Measurements from ENCODE around the gene CCDC40.

Gene CCDC40

GRCh38 chr17:80097127-80097621, 60.7 kb downstream of the CCDC40 start:
- no peak for TF ChIP-seq CTCF (IDR thresholded peaks at IDR 0.05; ENCODE audit: extremely low read depth, insufficient read depth, missing control alignments)
- no peak for DNase-seq (ENCODE audit: low spot score)
- in situ Hi-C loops (cut with MboI; ENCODE audit: low pct_unique_long_range_greater_than_20kb, low sequenced_read_pairs, unreplicated experiment) = no loop called here

GRCh38 chr17:80097844-80098691, 61.6 kb downstream of the CCDC40 start:
- TF ChIP-seq CTCF (IDR thresholded peaks at IDR 0.05; ENCODE audit: extremely low read depth, insufficient read depth, missing control alignments) = no peak
- DNase-seq (ENCODE audit: low spot score) = no peak
- in situ Hi-C loops (cut with MboI; ENCODE audit: low pct_unique_long_range_greater_than_20kb, low sequenced_read_pairs, unreplicated experiment) = no loop called here

- in situ Hi-C loops (cut with MboI; ENCODE audit: low pct_unique_long_range_greater_than_20kb, low sequenced_read_pairs, unreplicated experiment) = no loop called here
- no peak for DNase-seq (ENCODE audit: low spot score)
- TF ChIP-seq CTCF (IDR thresholded peaks at IDR 0.05; ENCODE audit: extremely low read depth, insufficient read depth, missing control alignments) = no peak
Measured at GRCh38 chr17:80099291-80100034, 63.0 kb downstream of the CCDC40 start.

- in situ Hi-C loops (cut with MboI; ENCODE audit: low pct_unique_long_range_greater_than_20kb, low sequenced_read_pairs, unreplicated experiment) = no loop called here
- DNase-seq (ENCODE audit: low spot score) = no peak
- no peak for TF ChIP-seq CTCF (IDR thresholded peaks at IDR 0.05; ENCODE audit: extremely low read depth, insufficient read depth, missing control alignments)
Measured at GRCh38 chr17:80100035-80100323, 63.5 kb downstream of the CCDC40 start.

- TF ChIP-seq CTCF (IDR thresholded peaks at IDR 0.05; ENCODE audit: extremely low read depth, insufficient read depth, missing control alignments) = peak; percentile 95
- in situ Hi-C loops (cut with MboI; ENCODE audit: low pct_unique_long_range_greater_than_20kb, low sequenced_read_pairs, unreplicated experiment) = no loop called here
- peak; percentile 100 for DNase-seq (ENCODE audit: low spot score)
Measured at GRCh38 chr17:80101011-80101945, 64.8 kb downstream of the CCDC40 start, which contains the start of gene GAA. Gene GAA (plus strand): TSS chr17:80101581. CDS start chr17:80104587, 3,006 bp downstream.
